Skeletal muscle satellite cell (primary cell): Measurements from ENCODE around the gene DTNBP1.

Experiments
- H3K27me3 ChIP-seq: 2 replicates; pipeline ENCODE4 v1.7.0; 2013; ENCODE audit warnings: low read length; ENCODE audit not compliant: control insufficient read depth, insufficient read depth
- H3K36me3 ChIP-seq: 2 replicates; pipeline ENCODE4 v1.7.0; 2013; ENCODE audit warnings: mild to moderate bottlenecking, control low read depth, low read length; ENCODE audit not compliant: insufficient read depth
- H3K4me1 ChIP-seq: 2 replicates; pipeline ENCODE4 v1.7.0; 2013; ENCODE audit warnings: low read length; ENCODE audit not compliant: control insufficient read depth, insufficient read depth
- H3K4me2 ChIP-seq: 2 replicates; pipeline ENCODE4 v1.7.0; 2013; ENCODE audit warnings: mild to moderate bottlenecking, low read length
- H3K4me3 ChIP-seq: 2 replicates; pipeline ENCODE4 v1.7.0; 2013; ENCODE audit warnings: low read length
- H3K9ac ChIP-seq: 2 replicates; pipeline ENCODE4 v1.7.0; 2013; ENCODE audit warnings: mild to moderate bottlenecking, low read depth, low read length, moderate library complexity
- H3K9me3 ChIP-seq: replicated peaks from 2 replicates; pipeline ENCODE4 v1.7.0; 2013; ENCODE audit warnings: mild to moderate bottlenecking, control low read depth, low read length

Gene DTNBP1

DNA sequence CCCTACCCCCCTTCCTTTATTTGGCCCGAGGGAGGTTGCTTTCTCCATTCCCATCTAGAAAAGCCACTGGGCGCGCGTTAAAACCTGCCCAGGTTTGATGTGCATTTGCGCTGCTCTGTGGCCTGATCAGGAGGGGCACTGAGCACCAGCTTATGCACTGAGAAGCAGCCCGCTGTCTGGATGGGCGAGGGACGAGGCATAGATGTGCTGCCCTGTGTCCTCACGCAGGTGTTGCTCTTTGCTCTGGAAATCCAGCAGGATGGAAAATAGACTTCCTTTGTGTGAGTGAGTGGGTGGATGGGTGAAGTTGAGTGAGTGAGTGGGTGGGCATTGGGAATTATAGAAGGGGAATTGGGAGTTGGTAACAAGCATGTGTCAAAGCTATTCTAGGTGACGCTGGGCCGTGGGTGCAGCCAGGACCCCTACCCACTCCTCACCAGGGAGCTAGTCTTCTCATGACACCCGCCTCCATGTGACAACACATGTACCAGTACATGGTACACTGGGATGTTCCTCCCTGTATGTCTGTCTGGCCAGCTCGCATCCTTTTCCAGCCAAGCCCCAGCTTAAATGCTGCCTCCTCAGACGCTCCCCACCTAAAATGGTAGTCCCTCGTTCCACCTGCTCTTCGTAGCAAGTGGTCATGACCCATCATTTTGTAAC is 162.6 kb downstream of the DTNBP1 start:
- Histone ChIP-seq H3K4me1 (peaks cover 33% of the 10 kb centered on the region), H3K36me3 (peaks cover 23% of the 10 kb centered on the region), H3K4me2 (no peak overlapping the region)

DNA sequence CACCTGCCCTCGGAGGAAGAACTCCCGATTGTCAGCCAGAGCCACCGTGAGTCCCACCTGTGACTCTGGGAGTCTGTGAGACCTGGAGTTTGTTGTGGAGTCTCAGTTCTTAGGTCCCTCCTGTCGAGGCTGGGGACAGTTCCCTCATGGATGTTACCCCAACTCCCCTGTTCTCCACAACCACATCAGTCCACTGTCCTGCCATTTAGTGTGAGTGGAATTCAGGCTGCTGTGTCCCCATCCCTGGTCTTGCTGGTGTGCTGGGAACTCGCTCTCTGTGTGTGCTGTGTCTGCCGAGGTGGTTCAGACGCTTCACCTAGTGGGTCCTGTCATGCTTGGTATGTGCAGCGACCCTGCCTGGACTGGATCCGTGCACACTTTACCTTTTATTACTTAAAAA is 163.2 kb downstream of the DTNBP1 start:
- Histone ChIP-seq H3K36me3 (peaks cover 23% of the 10 kb centered on the region), H3K4me2 (no peak overlapping the region)

More for the DNA sequence above, 162.6 kb downstream of the DTNBP1 start:
- Histone ChIP-seq H3K9me3 (no peaks in the 10 kb centered on the region), H3K9ac (no peak overlapping the region), H3K4me3 (no peak overlapping the region), H3K27me3 (no peaks in the 10 kb centered on the region)

DNA sequence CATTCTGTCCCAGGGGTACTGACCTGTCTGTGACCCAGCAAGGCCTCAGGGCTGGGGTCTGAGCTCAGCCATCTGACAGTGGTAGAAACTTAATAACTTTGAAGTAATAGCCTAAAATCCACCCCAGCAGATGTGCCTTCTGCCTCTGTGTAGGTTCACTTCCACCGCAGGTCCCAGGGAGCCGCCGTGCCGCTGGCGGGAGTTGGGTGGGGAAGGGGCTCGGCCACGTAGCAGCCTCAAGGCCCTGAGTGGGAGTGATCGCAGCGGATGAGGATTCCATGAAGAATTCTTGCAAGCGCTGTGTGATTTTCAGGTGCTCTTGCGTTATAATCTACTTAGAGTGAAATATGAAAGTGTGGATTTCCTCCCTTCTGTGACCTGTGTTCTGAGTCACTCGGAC is 163.7 kb downstream of the DTNBP1 start:
- peaks cover 23% of the 10 kb centered on the region for H3K36me3 ChIP-seq
- H3K4me2 ChIP-seq, result no peak overlapping the region
- H3K4me3 ChIP-seq, result no peak overlapping the region
- no peaks in the 10 kb centered on the region for H3K27me3 ChIP-seq
- no peaks in the 10 kb centered on the region for H3K9me3 ChIP-seq
- no peak overlapping the region for H3K9ac ChIP-seq
- H3K4me1 ChIP-seq, result peaks cover 30% of the 10 kb centered on the region

More for the DNA sequence above, 163.2 kb downstream of the DTNBP1 start:
- H3K27me3 ChIP-seq, result no peaks in the 10 kb centered on the region
- H3K9me3 ChIP-seq, result no peaks in the 10 kb centered on the region
- H3K4me1 ChIP-seq, result peaks cover 34% of the 10 kb centered on the region
- H3K4me3 ChIP-seq, result no peak overlapping the region
- H3K9ac ChIP-seq, result no peak overlapping the region

DNA sequence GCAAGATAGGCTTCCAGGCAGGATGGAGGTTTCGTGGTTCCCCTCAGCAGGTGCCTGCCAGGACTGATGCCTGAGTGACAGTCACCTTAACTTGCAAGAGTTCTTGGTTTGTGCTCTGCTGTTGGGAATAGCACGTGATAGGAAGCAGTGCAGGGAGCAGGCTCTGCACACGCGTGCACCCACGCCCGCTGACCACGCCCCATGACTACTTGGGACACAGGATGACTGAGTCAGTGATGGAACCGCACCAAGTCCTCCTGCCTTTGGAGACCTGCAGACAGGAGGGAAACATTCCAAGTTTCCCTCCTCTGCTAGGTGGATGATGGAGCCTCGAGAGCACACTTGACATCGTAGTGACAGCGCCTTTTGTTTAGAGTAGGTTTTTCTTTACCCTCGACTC is 164.2 kb downstream of the DTNBP1 start:
- H3K36me3 ChIP-seq, result peaks cover 23% of the 10 kb centered on the region
- H3K4me3 ChIP-seq, result no peak overlapping the region
- H3K9me3 ChIP-seq, result no peaks in the 10 kb centered on the region
- H3K4me1 ChIP-seq, result peaks cover 30% of the 10 kb centered on the region
- no peak overlapping the region for H3K9ac ChIP-seq
- no peak overlapping the region for H3K4me2 ChIP-seq
- no peaks in the 10 kb centered on the region for H3K27me3 ChIP-seq

DNA sequence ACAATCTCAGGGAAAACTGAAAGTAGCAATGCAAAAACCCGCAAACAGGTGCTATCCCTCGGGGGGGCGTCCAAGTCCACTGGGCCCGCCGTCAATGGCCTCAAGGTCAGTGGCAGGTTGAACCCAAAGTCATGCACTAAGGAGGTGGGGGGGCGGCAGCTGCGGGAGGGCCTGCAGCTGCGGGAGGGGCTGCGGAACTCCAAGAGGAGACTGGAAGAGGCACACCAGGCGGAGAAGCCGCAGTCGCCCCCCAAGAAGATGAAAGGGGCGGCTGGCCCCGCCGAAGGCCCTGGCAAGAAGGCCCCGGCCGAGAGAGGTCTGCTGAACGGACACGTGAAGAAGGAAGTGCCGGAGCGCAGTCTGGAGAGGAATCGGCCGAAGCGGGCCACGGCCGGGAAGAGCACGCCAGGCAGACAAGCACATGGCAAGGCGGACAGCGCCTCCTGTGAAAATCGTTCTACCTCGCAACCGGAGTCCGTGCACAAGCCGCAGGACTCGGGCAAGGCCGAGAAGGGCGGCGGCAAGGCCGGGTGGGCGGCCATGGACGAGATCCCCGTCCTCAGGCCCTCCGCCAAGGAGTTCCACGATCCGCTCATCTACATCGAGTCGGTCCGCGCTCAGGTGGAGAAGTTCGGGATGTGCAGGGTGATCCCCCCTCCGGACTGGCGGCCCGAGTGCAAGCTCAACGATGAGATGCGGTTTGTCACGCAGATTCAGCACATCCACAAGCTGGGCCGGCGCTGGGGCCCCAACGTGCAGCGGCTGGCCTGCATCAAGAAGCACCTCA is 166.3 kb downstream of the DTNBP1 start:
- Histone ChIP-seq H3K9ac (no peak overlapping the region), H3K36me3 (peaks cover 19% of the 10 kb centered on the region), H3K4me3 (no peak overlapping the region), H3K4me1 (peaks cover 24% of the 10 kb centered on the region), H3K9me3 (no peaks in the 10 kb centered on the region), H3K4me2 (no peak overlapping the region), H3K27me3 (no peaks in the 10 kb centered on the region)

DNA sequence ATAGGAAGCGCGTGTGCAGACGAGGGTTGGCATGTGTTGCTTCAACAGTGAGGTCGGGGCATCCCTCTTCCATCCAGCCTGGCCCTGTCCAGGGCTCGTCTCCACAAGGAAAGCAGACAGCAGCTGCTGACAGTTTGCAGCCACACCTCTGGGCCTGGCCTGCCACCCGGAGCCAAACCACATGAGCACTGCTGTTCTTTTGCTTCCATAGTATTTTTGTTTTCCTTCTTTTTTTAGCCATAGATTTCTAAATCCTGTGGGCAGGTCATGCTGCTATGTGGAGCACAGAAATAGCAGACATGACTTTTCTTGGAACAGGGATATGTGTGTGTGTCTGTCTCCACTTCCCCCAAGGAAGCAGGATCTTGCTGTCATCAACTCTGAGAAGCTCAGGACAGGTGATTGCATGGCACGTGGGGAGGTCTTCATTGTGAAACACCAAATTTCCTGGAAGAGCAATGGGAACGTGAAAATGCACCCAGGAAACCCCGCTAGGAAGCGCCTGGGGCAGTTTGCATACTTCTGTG is 167.4 kb downstream of the DTNBP1 start:
- Histone ChIP-seq H3K4me1 (peaks cover 22% of the 10 kb centered on the region), H3K4me2 (no peak overlapping the region), H3K4me3 (no peak overlapping the region), H3K27me3 (no peaks in the 10 kb centered on the region), H3K9ac (no peak overlapping the region), H3K9me3 (no peaks in the 10 kb centered on the region), H3K36me3 (peaks cover 15% of the 10 kb centered on the region)

DNA sequence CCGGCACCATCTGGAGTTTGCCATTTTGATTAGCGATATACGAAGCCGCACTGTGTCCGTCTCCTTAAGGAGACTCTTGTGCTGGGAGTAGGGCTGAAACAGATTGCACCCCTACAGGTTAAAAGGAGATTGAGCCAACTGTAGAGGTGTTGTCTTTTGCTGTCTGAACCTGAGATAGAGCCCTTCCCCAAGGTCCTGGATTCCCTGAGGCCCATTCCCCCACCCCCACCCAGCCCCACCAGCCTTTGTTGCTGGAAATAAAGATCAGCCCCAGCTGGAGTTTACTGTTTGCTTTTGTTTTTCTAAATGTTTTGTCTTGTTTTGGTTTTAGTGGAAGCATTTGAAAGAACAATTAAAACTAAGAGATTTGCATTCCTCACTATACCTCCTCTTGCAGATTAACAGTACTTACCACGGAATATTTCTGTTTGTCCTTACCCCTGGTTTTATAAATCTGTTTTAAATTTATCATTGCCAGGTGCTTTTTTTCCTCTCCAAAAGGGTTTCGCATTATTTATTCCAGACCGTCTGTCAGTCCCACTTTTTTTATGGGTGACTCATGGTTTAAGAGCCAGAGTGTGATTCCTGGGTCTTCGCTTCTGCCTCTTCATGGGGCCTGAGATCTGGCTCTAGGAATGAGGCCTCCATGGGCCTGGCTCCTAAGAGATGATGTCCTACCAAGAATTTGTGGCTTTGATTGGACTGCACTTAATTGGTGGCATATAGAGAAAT is 169.2 kb downstream of the DTNBP1 start:
- peaks cover 22% of the 10 kb centered on the region for H3K36me3 ChIP-seq
- H3K4me1 ChIP-seq, result peaks cover 22% of the 10 kb centered on the region
- H3K4me3 ChIP-seq, result no peak overlapping the region
- no peaks in the 10 kb centered on the region for H3K27me3 ChIP-seq
- no peaks in the 10 kb centered on the region for H3K9me3 ChIP-seq
- H3K9ac ChIP-seq, result no peak overlapping the region
- no peak overlapping the region for H3K4me2 ChIP-seq

DNA sequence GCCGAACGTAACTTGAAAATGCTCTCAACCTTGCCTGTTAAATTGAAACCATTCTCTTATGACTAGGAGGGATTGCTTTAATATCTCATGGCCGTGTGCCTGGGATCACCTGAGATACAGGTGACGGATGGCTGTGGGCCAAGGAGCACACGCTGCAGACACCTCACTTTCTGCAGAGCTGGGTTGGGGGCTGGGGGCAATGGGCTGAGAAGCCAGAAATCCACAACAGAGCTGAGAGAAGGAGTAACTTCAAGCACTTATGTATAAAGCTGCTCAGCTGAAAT is 170.9 kb downstream of the DTNBP1 start:
- Histone ChIP-seq H3K27me3 (no peaks in the 10 kb centered on the region), H3K9me3 (no peaks in the 10 kb centered on the region), H3K36me3 (peaks cover 27% of the 10 kb centered on the region), H3K4me1 (peaks cover 22% of the 10 kb centered on the region), H3K4me3 (no peak overlapping the region), H3K4me2 (no peak overlapping the region), H3K9ac (no peak overlapping the region)

DNA sequence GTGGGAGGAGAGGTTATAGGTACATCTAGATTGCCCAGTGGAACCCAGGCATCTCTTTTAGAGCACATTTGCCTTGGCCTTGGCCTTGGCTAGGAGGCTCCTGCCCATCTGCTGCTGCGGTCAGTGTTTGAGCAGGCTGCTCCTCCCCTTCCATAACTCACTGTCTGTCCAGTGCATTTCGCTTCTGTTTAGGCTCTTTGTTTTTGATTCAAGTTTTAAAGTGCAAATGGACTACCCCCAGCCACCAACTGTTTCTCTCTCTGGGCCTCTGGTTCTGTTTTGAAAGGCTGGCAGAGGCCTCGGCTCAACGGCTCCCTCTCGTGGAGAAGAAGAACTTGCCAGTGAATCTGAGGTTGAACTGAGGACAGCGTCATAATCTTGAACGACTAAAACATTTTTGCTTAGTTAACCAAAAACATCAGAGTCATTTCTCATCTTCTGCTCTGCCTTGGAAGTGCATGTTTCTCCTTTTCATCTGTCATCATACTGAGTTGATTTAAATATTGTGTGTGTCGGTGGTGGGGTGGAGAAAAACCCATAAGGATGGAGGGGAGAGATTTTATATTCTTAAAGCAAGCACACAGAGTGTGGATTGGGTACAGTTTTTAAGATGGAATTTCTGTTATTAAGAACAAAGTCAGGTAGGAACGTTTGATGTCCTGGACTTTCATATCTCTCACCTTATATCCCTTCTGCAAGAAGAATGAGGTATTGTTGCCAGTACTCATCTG is 171.4 kb downstream of the DTNBP1 start:
- peaks cover 22% of the 10 kb centered on the region for H3K36me3 ChIP-seq

DNA sequence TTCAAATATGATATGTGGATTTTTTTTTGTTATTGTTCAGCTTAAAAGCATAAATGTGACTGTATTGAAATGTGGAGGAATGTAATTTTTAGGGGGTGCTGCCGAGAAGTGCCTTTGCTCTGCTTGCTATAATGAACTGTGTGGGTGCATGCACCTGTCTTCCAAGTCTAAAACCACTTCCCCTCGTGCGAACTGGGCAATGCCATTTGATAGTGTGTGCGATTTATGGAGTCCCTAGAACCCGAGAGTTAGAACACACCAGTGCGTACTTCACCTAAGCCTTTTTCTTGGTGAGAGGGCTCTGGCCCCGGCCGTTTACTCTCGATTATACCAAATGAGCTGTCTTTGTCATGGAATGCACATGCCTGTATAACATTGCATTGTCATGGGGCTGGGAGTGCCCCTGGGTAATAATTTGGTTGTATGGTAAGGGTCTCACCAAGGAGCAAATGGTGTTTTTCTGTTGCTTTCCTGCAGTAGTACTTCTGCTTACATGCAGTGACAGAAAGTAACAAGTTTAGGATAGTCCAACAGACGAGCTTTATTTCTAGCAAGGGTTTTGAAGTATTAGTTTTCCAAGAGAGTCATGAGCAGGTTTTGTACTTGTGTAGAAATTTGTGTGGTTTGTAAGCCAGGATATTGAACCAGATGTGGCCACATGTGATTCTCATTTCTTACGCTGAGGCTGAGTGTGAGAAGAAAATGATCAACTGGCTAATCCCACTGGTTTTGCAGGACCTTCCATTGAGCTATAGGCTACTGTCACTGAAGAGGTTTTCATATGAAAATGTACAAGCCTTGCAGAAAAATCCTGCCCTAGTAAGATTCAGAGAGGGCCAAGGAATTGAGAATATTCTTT is 172.4 kb downstream of the DTNBP1 start:
- peaks cover 16% of the 10 kb centered on the region for H3K4me1 ChIP-seq
- no peaks in the 10 kb centered on the region for H3K27me3 ChIP-seq
- H3K4me2 ChIP-seq, result no peak overlapping the region
- H3K4me3 ChIP-seq, result no peak overlapping the region
- no peaks in the 10 kb centered on the region for H3K9me3 ChIP-seq
- H3K36me3 ChIP-seq, result peaks cover 18% of the 10 kb centered on the region
- H3K9ac ChIP-seq, result no peak overlapping the region

More for the DNA sequence above, 171.4 kb downstream of the DTNBP1 start:
- Histone ChIP-seq H3K9me3 (no peaks in the 10 kb centered on the region), H3K4me2 (no peak overlapping the region), H3K9ac (no peak overlapping the region), H3K4me1 (peaks cover 22% of the 10 kb centered on the region), H3K27me3 (no peaks in the 10 kb centered on the region), H3K4me3 (no peak overlapping the region)
